DLD1 (cell line): ENCODE data around the gene MTERF4.

ENCODE experiments used
- in situ Hi-C: cut with HindIII; loops from 2 replicates; pipeline ENCODE4 v1.10.0; 2017; ENCODE audit warnings: low sequenced_read_pairs

The MTERF4 gene, protein sequence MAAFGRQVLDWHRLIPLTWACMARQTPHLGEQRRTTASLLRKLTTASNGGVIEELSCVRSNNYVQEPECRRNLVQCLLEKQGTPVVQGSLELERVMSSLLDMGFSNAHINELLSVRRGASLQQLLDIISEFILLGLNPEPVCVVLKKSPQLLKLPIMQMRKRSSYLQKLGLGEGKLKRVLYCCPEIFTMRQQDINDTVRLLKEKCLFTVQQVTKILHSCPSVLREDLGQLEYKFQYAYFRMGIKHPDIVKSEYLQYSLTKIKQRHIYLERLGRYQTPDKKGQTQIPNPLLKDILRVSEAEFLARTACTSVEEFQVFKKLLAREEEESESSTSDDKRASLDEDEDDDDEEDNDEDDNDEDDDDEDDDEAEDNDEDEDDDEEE

DNA sequence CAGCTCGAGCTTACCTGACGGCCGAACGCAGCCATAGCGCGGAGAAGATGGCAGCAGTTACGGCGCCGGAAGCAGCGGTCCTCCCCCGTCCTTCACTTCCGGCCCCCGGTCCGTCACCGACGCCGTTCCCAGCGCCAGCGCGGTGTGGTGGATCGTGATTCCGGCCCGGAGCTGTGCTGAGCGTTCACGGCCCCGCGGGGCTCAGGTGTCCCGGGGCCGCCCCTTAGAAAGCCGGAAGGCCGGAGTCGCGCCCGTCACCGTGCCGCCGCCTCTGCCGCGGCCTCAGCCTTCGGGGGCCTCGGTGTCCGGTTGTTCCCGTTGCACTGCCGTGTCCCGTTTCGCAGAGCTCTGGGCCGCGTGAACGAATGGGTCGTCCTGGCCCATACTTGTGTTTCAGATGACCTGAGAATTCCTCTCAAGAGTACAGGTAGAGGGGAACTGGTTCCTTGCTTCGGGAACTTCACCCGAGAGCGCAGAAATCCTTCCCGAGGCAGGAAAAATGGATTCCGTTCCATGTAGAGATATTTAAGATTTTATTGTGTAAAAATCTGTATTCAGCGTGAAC, at the start of gene MTERF4:
MTERF4 (minus strand) TSS at position 49 of the 565 bp plus-strand sequence; CDS start at position 35, 14 bp downstream.
- in situ Hi-C loops = no loop called here

GRCh38 chr2:241150660-241151530, 48.8 kb upstream of the MTERF4 start:
- in situ Hi-C loops = no loop called here

GRCh38 chr2:241149925-241150659, 48.0 kb upstream of the MTERF4 start, which contains the start of gene PPP1R7:
Gene PPP1R7 (plus strand): TSS chr2:241150467. CDS start chr2:241150496, 29 bp downstream.
- in situ Hi-C loops = loop anchor here (10.0 kb wide), 1 partner anchor 305 kb away; no protein-coding TSS in a partner anchor

- in situ Hi-C loops = loop anchor here (10.0 kb wide), 1 partner anchor 305 kb away; no protein-coding TSS in a partner anchor
Observed at GRCh38 chr2:241149675-241149924, 47.5 kb upstream of the MTERF4 start.

DNA sequence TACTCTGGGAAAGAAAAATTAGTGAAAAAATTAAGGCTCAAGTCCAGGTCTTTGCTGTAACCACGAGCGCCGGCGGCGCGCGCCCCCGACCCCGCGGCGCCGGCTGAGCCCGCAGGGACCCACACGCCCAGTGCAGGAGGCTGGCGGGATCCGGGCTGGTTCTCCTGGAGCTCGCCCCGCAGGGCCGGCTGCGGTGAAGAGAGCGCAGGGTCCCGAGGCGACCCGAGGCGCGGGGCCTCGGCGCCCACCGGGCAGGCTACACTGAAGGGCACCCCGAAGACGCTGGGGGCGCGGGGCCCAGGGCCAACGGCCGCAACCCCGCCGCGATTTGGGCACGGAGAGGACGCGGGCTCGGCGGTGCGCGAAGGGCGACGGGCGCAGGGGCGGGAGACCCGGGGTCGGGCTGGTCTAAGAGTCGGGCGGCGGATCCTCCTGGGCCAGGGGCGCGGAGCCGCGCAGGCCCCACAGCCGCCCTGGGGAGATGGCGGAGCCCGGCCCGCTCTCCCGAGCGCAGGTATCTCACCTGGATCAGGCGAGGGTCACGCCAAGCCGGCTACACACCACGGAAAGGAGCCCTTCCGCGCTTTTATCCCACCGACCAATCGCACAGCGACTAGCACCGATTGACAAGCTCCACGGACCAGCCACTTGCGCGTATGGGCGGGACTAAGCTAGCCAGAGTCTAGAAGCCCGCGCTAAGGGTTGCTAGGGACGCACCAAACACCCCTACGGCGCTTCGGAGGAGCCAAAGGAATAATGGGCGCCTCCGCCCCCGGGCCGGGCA, 47.0 kb upstream of the MTERF4 start, which contains the start of gene PASK:
PASK (minus strand) TSS at position 582 of the 784 bp plus-strand sequence. CDS start 6,440 bp downstream, outside the sequence.
- in situ Hi-C loops = loop anchor here (10.0 kb wide), 1 partner anchor 304 kb away; no protein-coding TSS in a partner anchor

DNA sequence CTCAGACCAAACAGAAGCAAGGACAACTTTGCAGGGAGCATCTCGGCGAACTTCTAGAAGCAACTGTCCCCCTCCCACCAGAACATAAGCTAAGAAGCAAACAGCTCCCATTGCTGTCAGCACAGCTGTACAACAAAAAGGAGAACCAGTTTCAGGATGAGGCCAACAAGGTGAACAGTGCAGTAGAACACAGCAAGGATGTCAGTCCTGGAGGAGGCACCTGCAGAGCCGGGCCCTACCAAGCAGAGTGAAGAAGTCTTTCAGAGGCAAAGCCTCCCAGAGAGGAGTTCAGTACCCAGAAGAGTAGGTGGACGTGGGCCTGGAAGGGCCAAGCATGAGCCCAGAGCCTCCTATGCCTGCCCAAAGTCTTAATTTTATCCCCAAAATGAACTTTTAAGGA, 46.2 kb upstream of the MTERF4 start:
- in situ Hi-C loops = loop anchor here (10.0 kb wide), 1 partner anchor 303 kb away; no protein-coding TSS in a partner anchor

DNA sequence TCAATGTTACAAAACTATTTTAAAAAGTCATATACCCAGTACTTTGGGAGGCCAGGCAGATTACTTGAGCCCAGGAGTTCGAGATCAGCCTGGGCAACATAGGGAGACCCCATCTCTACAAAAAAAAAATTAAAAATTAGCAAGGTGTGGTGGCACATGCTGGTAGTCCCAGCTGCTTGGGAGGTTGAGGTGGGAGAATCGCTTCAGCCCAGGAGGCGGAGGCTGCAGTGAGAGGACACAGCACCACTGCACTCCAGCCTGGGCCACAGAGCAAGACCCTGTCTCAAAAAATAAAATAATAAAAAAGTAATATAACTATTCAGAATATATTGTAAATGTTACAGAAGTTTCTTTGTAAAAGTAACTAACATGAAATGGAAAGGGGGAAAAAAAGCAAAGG, 45.2 kb upstream of the MTERF4 start:
- in situ Hi-C loops = loop anchor here (10.0 kb wide), 1 partner anchor 303 kb away; no protein-coding TSS in a partner anchor

DNA sequence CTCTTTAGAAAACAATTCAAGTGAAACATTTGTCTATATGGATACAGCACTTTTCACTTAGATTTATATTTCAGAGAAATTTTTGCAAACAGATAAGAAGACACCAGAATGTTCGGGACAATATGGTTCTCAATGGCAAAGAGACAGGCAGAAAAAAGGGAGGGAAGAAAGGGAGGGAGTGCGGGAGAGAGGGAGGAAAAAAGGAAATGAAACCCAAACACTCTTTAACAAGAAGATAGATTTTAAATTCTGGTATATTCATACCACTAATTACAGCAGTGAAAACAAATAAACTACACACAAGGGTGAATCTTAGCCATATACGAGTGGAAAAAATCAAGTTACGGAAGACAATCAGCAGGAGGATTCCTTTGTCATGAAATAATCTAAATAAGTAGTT, 44.2 kb upstream of the MTERF4 start:
- in situ Hi-C loops = loop anchor here (10.0 kb wide), 1 partner anchor 301 kb away; no protein-coding TSS in a partner anchor

GRCh38 chr2:241142593-241142992, 40.5 kb upstream of the MTERF4 start:
- in situ Hi-C loops = loop anchor here (10.0 kb wide), 1 partner anchor 298 kb away; no protein-coding TSS in a partner anchor

GRCh38 chr2:241142063-241142462, 40.0 kb upstream of the MTERF4 start:
- in situ Hi-C loops = loop anchor here (10.0 kb wide), 1 partner anchor 297 kb away; no protein-coding TSS in a partner anchor

DNA sequence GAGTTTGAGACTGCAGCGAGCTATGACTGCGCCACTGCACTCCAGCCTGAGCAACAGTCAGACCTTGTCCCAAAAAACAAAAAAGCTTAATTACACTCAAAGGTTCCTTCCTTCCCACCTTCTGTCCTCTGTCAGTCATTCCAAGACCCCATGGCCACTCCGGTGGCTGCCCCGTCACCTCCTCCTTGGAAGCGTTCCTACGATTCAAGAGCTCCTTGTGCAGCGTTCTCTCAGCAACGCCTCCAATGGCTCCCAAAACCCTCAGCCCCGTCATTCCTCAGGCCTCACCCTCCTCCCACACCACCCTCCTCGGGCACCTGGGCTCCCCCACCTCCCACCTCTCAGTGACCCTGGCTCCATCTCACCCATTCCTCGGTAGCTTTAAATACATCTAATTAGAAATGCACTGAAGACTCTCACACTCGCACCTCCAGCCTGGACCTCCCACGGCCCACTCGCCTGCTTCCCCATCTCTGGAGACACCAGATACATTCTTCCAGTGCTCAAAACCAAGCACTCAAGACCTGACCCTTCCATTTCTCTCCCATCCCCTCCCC, 39.2 kb upstream of the MTERF4 start:
- in situ Hi-C loops = loop anchor here (10.0 kb wide), 1 partner anchor 296 kb away; no protein-coding TSS in a partner anchor

DNA sequence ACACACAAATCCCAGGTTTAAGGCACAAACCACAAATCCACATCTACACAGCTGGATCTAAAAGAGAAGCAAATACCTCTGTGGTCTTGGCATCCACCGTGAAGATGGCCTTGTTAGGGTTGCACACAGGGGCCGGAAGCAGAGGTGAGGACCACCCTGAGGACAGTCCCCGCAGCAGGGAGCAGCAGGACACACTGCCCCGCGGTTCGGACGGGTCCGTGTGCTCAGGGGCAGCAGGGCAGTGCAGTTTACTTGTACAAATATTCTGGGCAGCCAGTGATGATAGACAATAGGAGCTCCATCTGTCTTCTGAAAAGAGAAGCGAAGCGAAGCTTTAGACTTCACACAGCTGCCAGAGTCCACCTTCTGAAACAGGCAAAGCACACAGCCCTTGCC, 38.4 kb upstream of the MTERF4 start:
- in situ Hi-C loops = loop anchor here (10.0 kb wide), 1 partner anchor 296 kb away; no protein-coding TSS in a partner anchor

GRCh38 chr2:241139531-241140444, 37.7 kb upstream of the MTERF4 start:
- in situ Hi-C loops = loop anchor here (10.0 kb wide), 1 partner anchor 295 kb away; no protein-coding TSS in a partner anchor

DNA sequence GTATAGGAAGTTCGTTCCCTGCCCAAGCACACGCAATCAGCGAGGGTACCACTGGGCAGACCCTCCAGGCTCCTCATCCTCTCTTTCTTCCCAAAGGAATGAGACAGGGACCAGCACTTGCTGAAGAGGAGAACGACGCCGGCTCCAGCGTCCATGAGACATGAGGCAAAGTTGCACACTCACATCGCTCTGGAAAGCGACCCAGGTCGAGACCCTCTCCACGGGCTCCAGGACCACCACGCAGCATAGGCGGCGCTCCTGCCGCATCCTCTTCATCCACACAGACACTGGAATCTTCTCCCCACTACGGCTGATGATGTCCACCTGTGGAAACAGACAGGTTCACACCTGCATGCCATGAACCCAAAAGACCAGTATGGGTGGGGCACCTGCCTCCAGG, 36.4 kb upstream of the MTERF4 start:
- in situ Hi-C loops = no loop called here

GRCh38 chr2:241137276-241138190, 35.4 kb upstream of the MTERF4 start:
- in situ Hi-C loops = no loop called here

DNA sequence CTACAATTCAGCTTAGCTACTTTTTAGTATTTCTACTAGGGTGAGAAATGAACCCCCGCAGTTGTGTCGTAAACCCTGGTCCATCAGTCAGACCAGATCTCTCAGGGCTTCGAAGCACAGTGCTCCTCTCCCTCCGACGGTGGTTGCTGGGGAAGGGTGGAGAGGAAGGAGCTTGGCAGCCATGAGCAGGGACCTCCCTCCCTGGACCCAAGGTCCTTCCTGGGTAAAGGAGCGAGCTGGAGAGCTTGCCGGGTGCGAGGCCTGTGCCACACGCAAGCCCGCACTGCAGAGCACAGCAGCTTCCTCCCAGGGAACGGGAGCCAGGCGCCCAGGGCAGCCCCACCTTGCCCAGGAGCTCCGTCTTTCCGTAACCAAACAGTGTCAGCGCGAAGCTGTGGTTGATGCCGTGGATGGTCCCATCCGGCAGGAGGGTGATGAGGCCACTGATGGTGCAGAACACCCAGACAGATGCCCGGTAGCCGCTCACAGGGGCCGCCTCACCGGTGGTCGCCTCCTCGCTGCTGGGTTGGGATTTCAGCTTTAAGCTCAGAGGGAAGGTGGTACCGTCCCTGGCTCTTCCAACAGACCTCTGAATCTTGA, 34.7 kb upstream of the MTERF4 start:
- in situ Hi-C loops = no loop called here
